Activated T-cell treated with anti-CD3 and anti-CD28 coated beads for 1 hour (primary cell): ENCODE results near the gene PDE4C.

Experiments
- DNase-seq: peaks from one replicate; pipeline ENCODE4 v3.0.0-alpha.2; 2020; ENCODE audit warnings: low read depth

Gene PDE4C

GRCh38 chr19:18254546-18255503 is 28.6 kb upstream of the PDE4C start:
- no peak for DNase-seq

GRCh38 chr19:18253716-18254115 is 27.5 kb upstream of the PDE4C start:
- no peak for DNase-seq

- DNase-seq: no peak
These were observed 26.9 kb upstream of the PDE4C start for GRCh38 chr19:18253130-18253529.

- no peak for DNase-seq
These were observed 26.1 kb upstream of the PDE4C start for GRCh38 chr19:18252370-18252717.

- peak; percentile 78 for DNase-seq
These were observed 25.5 kb upstream of the PDE4C start for GRCh38 chr19:18251587-18252369.

- no peak for DNase-seq
These were observed 23.6 kb upstream of the PDE4C start for GRCh38 chr19:18249834-18250233.

- no peak for DNase-seq
These were observed 19.1 kb upstream of the PDE4C start for GRCh38 chr19:18245297-18245696.

GRCh38 chr19:18239303-18239702 is 13.1 kb upstream of the PDE4C start:
- DNase-seq: no peak

GRCh38 chr19:18234194-18234593 is 8.0 kb upstream of the PDE4C start:
- no peak for DNase-seq

- peak; percentile 24 for DNase-seq
These were observed 7.1 kb upstream of the PDE4C start for GRCh38 chr19:18233224-18233825.

GRCh38 chr19:18232540-18233223 is 6.4 kb upstream of the PDE4C start:
- no peak for DNase-seq

- DNase-seq: no peak
These were observed 5.5 kb upstream of the PDE4C start for GRCh38 chr19:18231775-18232174.

- no peak for DNase-seq
These were observed 4.9 kb upstream of the PDE4C start for GRCh38 chr19:18230941-18231734.

- no peak for DNase-seq
These were observed 3.7 kb upstream of the PDE4C start for GRCh38 chr19:18229915-18230314.

- no peak for DNase-seq
These were observed 3.2 kb upstream of the PDE4C start for GRCh38 chr19:18229474-18229873.

- DNase-seq: no peak
These were observed 1.6 kb upstream of the PDE4C start for GRCh38 chr19:18227781-18228271.

- no peak for DNase-seq
These were observed 930 bp upstream of the PDE4C start for GRCh38 chr19:18226956-18227780.

- no peak for DNase-seq
These were observed 910 bp downstream of the PDE4C start for GRCh38 chr19:18225355-18225701.

- peak; percentile 71 for DNase-seq
These were observed 1.5 kb downstream of the PDE4C start for GRCh38 chr19:18224525-18225354.
